Activated naive CD8-positive, alpha-beta T cell treated with anti-CD3 and anti-CD28 coated beads for 36 hours (primary cell): ENCODE results near the gene TMEM41A. TPM values are rescaled to one million over a fixed set of nuclear protein-coding genes. Genes with fewer than 3 reads are reported as not detected.

Experiments
- DNase-seq: peaks from one replicate; pipeline ENCODE4 v3.0.0; 2021
- H3K27ac Mint-ChIP-seq: one replicate; pipeline ENCODE4 v1.8.0; 2022; ENCODE audit warnings: mild to moderate bottlenecking, moderate library complexity, mixed read lengths
- H3K27me3 Mint-ChIP-seq: one replicate; pipeline ENCODE4 v1.8.0; 2022; ENCODE audit warnings: mild to moderate bottlenecking, mixed read lengths
- H3K36me3 Mint-ChIP-seq: one replicate; pipeline ENCODE4 v1.8.0; 2021; ENCODE audit warnings: mild to moderate bottlenecking, mixed read lengths
- H3K4me1 Mint-ChIP-seq: one replicate; pipeline ENCODE4 v1.8.0; 2021; ENCODE audit warnings: mixed read lengths
- H3K4me3 Mint-ChIP-seq: one replicate; pipeline ENCODE4 v1.8.0; 2022; ENCODE audit warnings: mild to moderate bottlenecking, moderate library complexity, mixed read lengths
- H3K9me3 Mint-ChIP-seq: one replicate; pipeline ENCODE4 v1.8.0; 2022; ENCODE audit warnings: mixed read lengths
- total RNA-seq, 2 experiments: library from RNA; stranded (reverse); gene quantifications; one replicate each; pipeline ENCODE4 v1.2.3, GENCODE V29; 2021

Gene TMEM41A
- total RNA-seq: 10 to 100 TPM; 18.4 to 20.0 TPM

GRCh38 chr3:185498503-185499396 lies at the start of gene TMEM41A:
Gene TMEM41A, minus strand, starts transcription at chr3:185499035. Its CDS starts 74 bp downstream, at chr3:185498961.
- peaks cover 14% of the 10 kb centered on the region for H3K4me1 Mint-ChIP-seq
- DNase-seq: peak; percentile 93
- H3K9me3 Mint-ChIP-seq: no peaks in the 10 kb centered on the region
- peak within 1 kb of the TSS; percentile 93 for H3K4me3 Mint-ChIP-seq
- no peaks in the 10 kb centered on the region for H3K27me3 Mint-ChIP-seq
- H3K27ac Mint-ChIP-seq: peak within 1 kb of the TSS; percentile 87
- H3K36me3 Mint-ChIP-seq: peaks cover 11% of the 10 kb centered on the region

- H3K9me3 Mint-ChIP-seq: peaks cover 1% of the 10 kb centered on the region
- H3K4me1 Mint-ChIP-seq: peaks cover 8% of the 10 kb centered on the region
- no peak overlapping the region for H3K27ac Mint-ChIP-seq
- DNase-seq: no peak
- H3K4me3 Mint-ChIP-seq: no peak overlapping the region
- peaks cover 3% of the 10 kb centered on the region for H3K36me3 Mint-ChIP-seq
- H3K27me3 Mint-ChIP-seq: peaks cover 9% of the 10 kb centered on the region
Observed at GRCh38 chr3:185540695-185541094, 41.9 kb upstream of the TMEM41A start.

GRCh38 chr3:185539934-185540333 lies 41.1 kb upstream of the TMEM41A start:
- Mint-ChIP-seq H3K4me3 (no peak overlapping the region), H3K9me3 (peaks cover 1% of the 10 kb centered on the region), H3K36me3 (peaks cover 3% of the 10 kb centered on the region), H3K27ac (no peak overlapping the region), H3K27me3 (peaks cover 9% of the 10 kb centered on the region), H3K4me1 (peaks cover 8% of the 10 kb centered on the region)
- DNase-seq: no peak

- Mint-ChIP-seq H3K36me3 (peaks cover 3% of the 10 kb centered on the region), H3K4me3 (peak overlapping the region; percentile 27), H3K4me1 (peaks cover 8% of the 10 kb centered on the region), H3K27me3 (no peaks in the 10 kb centered on the region), H3K9me3 (peaks cover 1% of the 10 kb centered on the region), H3K27ac (peak overlapping the region; percentile 82)
- peak; percentile 22 for DNase-seq
Observed at GRCh38 chr3:185537369-185537970, 38.6 kb upstream of the TMEM41A start.

- Mint-ChIP-seq H3K9me3 (peaks cover 1% of the 10 kb centered on the region), H3K36me3 (peaks cover 3% of the 10 kb centered on the region), H3K4me3 (no peak overlapping the region), H3K27ac (no peak overlapping the region), H3K4me1 (peaks cover 8% of the 10 kb centered on the region), H3K27me3 (peaks cover 4% of the 10 kb centered on the region)
- no peak for DNase-seq
Observed at GRCh38 chr3:185534511-185534910, 35.7 kb upstream of the TMEM41A start.

- Mint-ChIP-seq H3K4me1 (peaks cover 8% of the 10 kb centered on the region), H3K27me3 (peaks cover 4% of the 10 kb centered on the region), H3K4me3 (no peak overlapping the region), H3K36me3 (peaks cover 4% of the 10 kb centered on the region), H3K9me3 (peaks cover 1% of the 10 kb centered on the region), H3K27ac (no peak overlapping the region)
- no peak for DNase-seq
Observed at GRCh38 chr3:185532901-185533300, 34.1 kb upstream of the TMEM41A start.

GRCh38 chr3:185530856-185531255 lies 32.0 kb upstream of the TMEM41A start:
- Mint-ChIP-seq H3K4me1 (no peaks in the 10 kb centered on the region), H3K9me3 (no peaks in the 10 kb centered on the region), H3K36me3 (peaks cover 1% of the 10 kb centered on the region), H3K27ac (no peak overlapping the region), H3K4me3 (no peak overlapping the region), H3K27me3 (peaks cover 9% of the 10 kb centered on the region)
- no peak for DNase-seq

- H3K27ac Mint-ChIP-seq: no peak overlapping the region
Observed at GRCh38 chr3:185528532-185528931, 29.7 kb upstream of the TMEM41A start.

GRCh38 chr3:185527364-185527763 lies 28.5 kb upstream of the TMEM41A start:
- peaks cover 1% of the 10 kb centered on the region for H3K36me3 Mint-ChIP-seq
- H3K4me1 Mint-ChIP-seq: no peaks in the 10 kb centered on the region
- H3K27ac Mint-ChIP-seq: no peak overlapping the region
- peaks cover 19% of the 10 kb centered on the region for H3K27me3 Mint-ChIP-seq
- no peak for DNase-seq
- H3K9me3 Mint-ChIP-seq: no peaks in the 10 kb centered on the region
- no peak overlapping the region for H3K4me3 Mint-ChIP-seq

More at GRCh38 chr3:185528532-185528931, 29.7 kb upstream of the TMEM41A start:
- Mint-ChIP-seq H3K36me3 (peaks cover 1% of the 10 kb centered on the region), H3K27me3 (peaks cover 18% of the 10 kb centered on the region), H3K4me3 (no peak overlapping the region), H3K9me3 (no peaks in the 10 kb centered on the region), H3K4me1 (no peaks in the 10 kb centered on the region)
- DNase-seq: no peak

- Mint-ChIP-seq H3K27ac (no peak overlapping the region), H3K4me3 (no peak overlapping the region)
Observed at GRCh38 chr3:185526349-185526951, 27.6 kb upstream of the TMEM41A start.

GRCh38 chr3:185521349-185522138 lies 22.7 kb upstream of the TMEM41A start:
- Mint-ChIP-seq H3K4me3 (no peak overlapping the region), H3K4me1 (no peaks in the 10 kb centered on the region), H3K27me3 (peaks cover 22% of the 10 kb centered on the region), H3K9me3 (no peaks in the 10 kb centered on the region), H3K27ac (no peak overlapping the region), H3K36me3 (no peaks in the 10 kb centered on the region)
- DNase-seq: no peak

More at GRCh38 chr3:185526349-185526951, 27.6 kb upstream of the TMEM41A start:
- no peaks in the 10 kb centered on the region for H3K9me3 Mint-ChIP-seq
- H3K4me1 Mint-ChIP-seq: no peaks in the 10 kb centered on the region
- no peak for DNase-seq
- peaks cover 24% of the 10 kb centered on the region for H3K27me3 Mint-ChIP-seq
- peaks cover 1% of the 10 kb centered on the region for H3K36me3 Mint-ChIP-seq

- Mint-ChIP-seq H3K36me3 (no peaks in the 10 kb centered on the region), H3K4me3 (no peak overlapping the region), H3K9me3 (no peaks in the 10 kb centered on the region)
Observed at GRCh38 chr3:185519021-185519420, 20.2 kb upstream of the TMEM41A start.

GRCh38 chr3:185517387-185518130 lies 18.7 kb upstream of the TMEM41A start:
- Mint-ChIP-seq H3K27ac (no peak overlapping the region), H3K4me1 (no peaks in the 10 kb centered on the region), H3K27me3 (peaks cover 24% of the 10 kb centered on the region), H3K9me3 (no peaks in the 10 kb centered on the region), H3K36me3 (no peaks in the 10 kb centered on the region), H3K4me3 (no peak overlapping the region)
- DNase-seq: no peak

More at GRCh38 chr3:185519021-185519420, 20.2 kb upstream of the TMEM41A start:
- Mint-ChIP-seq H3K27me3 (peaks cover 25% of the 10 kb centered on the region), H3K4me1 (no peaks in the 10 kb centered on the region), H3K27ac (no peak overlapping the region)
- DNase-seq: no peak

GRCh38 chr3:185511711-185512110 lies 12.9 kb upstream of the TMEM41A start:
- H3K4me1 Mint-ChIP-seq: no peaks in the 10 kb centered on the region
- no peak overlapping the region for H3K27ac Mint-ChIP-seq
- H3K36me3 Mint-ChIP-seq: no peaks in the 10 kb centered on the region
- H3K27me3 Mint-ChIP-seq: peaks cover 12% of the 10 kb centered on the region
- no peak overlapping the region for H3K4me3 Mint-ChIP-seq
- DNase-seq: no peak
- H3K9me3 Mint-ChIP-seq: no peaks in the 10 kb centered on the region
